Activated CD4-positive, alpha-beta T cell treated with anti-CD3 and anti-CD28 coated beads, Interleukin-2, amount 10 ng/mL, durations not matched to agents 24 days and 14 days (primary cell): ENCODE results near the gene DCAF8L2. TPM values are rescaled to one million over a fixed set of nuclear protein-coding genes. Genes with fewer than 3 reads are reported as not detected.
"Not testable (repeated sequence)": the region's sequence is repeated elsewhere in the genome, so short reads cannot be mapped to it uniquely, and the experiment has no call there.

Source experiments
- DNase-seq: peaks from one replicate; pipeline ENCODE4 v3.0.0; 2022
- H3K27ac Mint-ChIP-seq: one replicate; pipeline ENCODE4 v1.8.0; 2022; ENCODE audit warnings: mild to moderate bottlenecking, mixed read lengths
- H3K27me3 Mint-ChIP-seq: one replicate; pipeline ENCODE4 v1.8.0; 2022; ENCODE audit warnings: mixed read lengths
- H3K36me3 Mint-ChIP-seq: one replicate; pipeline ENCODE4 v1.8.0; 2022; ENCODE audit warnings: low read depth, mild to moderate bottlenecking, mixed read lengths
- H3K4me1 Mint-ChIP-seq: one replicate; pipeline ENCODE4 v1.8.0; 2021; ENCODE audit warnings: mixed read lengths
- H3K4me3 Mint-ChIP-seq: one replicate; pipeline ENCODE4 v1.8.0; 2022; ENCODE audit warnings: mild to moderate bottlenecking, moderate library complexity, mixed read lengths
- H3K9me3 Mint-ChIP-seq: one replicate; pipeline ENCODE4 v1.8.0; 2021; ENCODE audit warnings: mixed read lengths
- intact Hi-C: fragments of 100-400 bp; cut with micrococcal nuclease; formaldehyde crosslinking; loops from one replicate; pipeline ENCODE4 v1.15.1; 2023
- total RNA-seq: library from RNA; stranded (reverse); gene quantifications from 2 replicates; pipeline ENCODE4 v1.2.3, GENCODE V29; 2022

Gene DCAF8L2
- not detected in 2 replicates for total RNA-seq

GRCh38 chrX:27590044-27590443 is at the start of gene DCAF8L2:
Gene DCAF8L2, plus strand, starts transcription at chrX:27590344. Its CDS starts 156,552 bp downstream, at chrX:27746896.
- H3K9me3 Mint-ChIP-seq: no peaks in the 10 kb centered on the region

GRCh38 chrX:27541161-27541560 is 49.0 kb upstream of the DCAF8L2 start:
- H3K4me3 Mint-ChIP-seq, H3K27ac Mint-ChIP-seq, H3K9me3 Mint-ChIP-seq, intact Hi-C loops, H3K27me3 Mint-ChIP-seq, H3K4me1 Mint-ChIP-seq, DNase-seq, H3K36me3 Mint-ChIP-seq: not testable (repeated sequence)

More at GRCh38 chrX:27590044-27590443, at the start of gene DCAF8L2:
- no peak for DNase-seq
- Mint-ChIP-seq H3K36me3 (no peaks in the 10 kb centered on the region), H3K4me3 (no peak within 1 kb of the TSS), H3K27ac (no peak within 1 kb of the TSS), H3K4me1 (no peaks in the 10 kb centered on the region), H3K27me3 (no peaks in the 10 kb centered on the region)
- intact Hi-C loops: no loop called here

- no peaks in the 10 kb centered on the region for H3K27me3 Mint-ChIP-seq
- no peak overlapping the region for H3K4me3 Mint-ChIP-seq
- no peak for DNase-seq
- no peak overlapping the region for H3K27ac Mint-ChIP-seq
- H3K36me3 Mint-ChIP-seq: no peaks in the 10 kb centered on the region
- intact Hi-C loops: no loop called here
- H3K9me3 Mint-ChIP-seq: no peaks in the 10 kb centered on the region
- H3K4me1 Mint-ChIP-seq: no peaks in the 10 kb centered on the region
Observed at GRCh38 chrX:27548624-27549023, 41.5 kb upstream of the DCAF8L2 start.

- intact Hi-C loops: no loop called here
- H3K4me3 Mint-ChIP-seq: no peak overlapping the region
- H3K36me3 Mint-ChIP-seq: no peaks in the 10 kb centered on the region
- H3K9me3 Mint-ChIP-seq: no peaks in the 10 kb centered on the region
- no peak for DNase-seq
- no peak overlapping the region for H3K27ac Mint-ChIP-seq
- H3K4me1 Mint-ChIP-seq: no peaks in the 10 kb centered on the region
- H3K27me3 Mint-ChIP-seq: no peaks in the 10 kb centered on the region
Observed at GRCh38 chrX:27549688-27550087, 40.5 kb upstream of the DCAF8L2 start.

- no peak overlapping the region for H3K4me3 Mint-ChIP-seq
- no peaks in the 10 kb centered on the region for H3K27me3 Mint-ChIP-seq
- H3K4me1 Mint-ChIP-seq: no peaks in the 10 kb centered on the region
- H3K36me3 Mint-ChIP-seq: no peaks in the 10 kb centered on the region
- H3K9me3 Mint-ChIP-seq: no peaks in the 10 kb centered on the region
- intact Hi-C loops: no loop called here
- no peak overlapping the region for H3K27ac Mint-ChIP-seq
- DNase-seq: no peak
Observed at GRCh38 chrX:27555514-27555913, 34.6 kb upstream of the DCAF8L2 start.

GRCh38 chrX:27565992-27566391 is 24.2 kb upstream of the DCAF8L2 start:
- Mint-ChIP-seq H3K27ac (no peak overlapping the region), H3K9me3 (no peaks in the 10 kb centered on the region), H3K27me3 (no peaks in the 10 kb centered on the region), H3K4me1 (no peaks in the 10 kb centered on the region), H3K4me3 (no peak overlapping the region), H3K36me3 (no peaks in the 10 kb centered on the region)
- no peak for DNase-seq
- intact Hi-C loops: no loop called here

GRCh38 chrX:27571164-27571563 is 19.0 kb upstream of the DCAF8L2 start:
- H3K36me3 Mint-ChIP-seq: no peaks in the 10 kb centered on the region
- intact Hi-C loops: no loop called here
- H3K9me3 Mint-ChIP-seq: no peaks in the 10 kb centered on the region
- H3K27me3 Mint-ChIP-seq: no peaks in the 10 kb centered on the region
- H3K4me1 Mint-ChIP-seq: no peaks in the 10 kb centered on the region
- H3K27ac Mint-ChIP-seq: no peak overlapping the region
- no peak for DNase-seq
- H3K4me3 Mint-ChIP-seq: no peak overlapping the region

GRCh38 chrX:27575565-27575964 is 14.6 kb upstream of the DCAF8L2 start:
- Mint-ChIP-seq H3K36me3 (no peaks in the 10 kb centered on the region), H3K27ac (no peak overlapping the region), H3K9me3 (no peaks in the 10 kb centered on the region), H3K4me3 (no peak overlapping the region), H3K27me3 (no peaks in the 10 kb centered on the region), H3K4me1 (no peaks in the 10 kb centered on the region)
- DNase-seq: no peak
- intact Hi-C loops: no loop called here

GRCh38 chrX:27583976-27584375 is 6.2 kb upstream of the DCAF8L2 start:
- H3K27me3 Mint-ChIP-seq: no peaks in the 10 kb centered on the region
- no peak overlapping the region for H3K27ac Mint-ChIP-seq
- no peak overlapping the region for H3K4me3 Mint-ChIP-seq
- no peaks in the 10 kb centered on the region for H3K36me3 Mint-ChIP-seq
- no peaks in the 10 kb centered on the region for H3K4me1 Mint-ChIP-seq
- DNase-seq: no peak
- intact Hi-C loops: no loop called here
- H3K9me3 Mint-ChIP-seq: no peaks in the 10 kb centered on the region

GRCh38 chrX:27591938-27592337 is 1.8 kb downstream of the DCAF8L2 start:
- intact Hi-C loops: no loop called here
- Mint-ChIP-seq H3K9me3 (no peaks in the 10 kb centered on the region), H3K4me1 (no peaks in the 10 kb centered on the region), H3K36me3 (no peaks in the 10 kb centered on the region), H3K27ac (no peak overlapping the region), H3K27me3 (no peaks in the 10 kb centered on the region), H3K4me3 (no peak overlapping the region)
- DNase-seq: no peak

GRCh38 chrX:27597508-27597907 is 7.4 kb downstream of the DCAF8L2 start:
- no peaks in the 10 kb centered on the region for H3K27me3 Mint-ChIP-seq
- no peaks in the 10 kb centered on the region for H3K9me3 Mint-ChIP-seq
- no peaks in the 10 kb centered on the region for H3K36me3 Mint-ChIP-seq
- H3K4me1 Mint-ChIP-seq: no peaks in the 10 kb centered on the region
- no peak overlapping the region for H3K27ac Mint-ChIP-seq
- intact Hi-C loops: no loop called here
- no peak for DNase-seq
- H3K4me3 Mint-ChIP-seq: no peak overlapping the region

- Mint-ChIP-seq H3K36me3 (no peaks in the 10 kb centered on the region), H3K4me1 (no peaks in the 10 kb centered on the region), H3K9me3 (no peaks in the 10 kb centered on the region), H3K4me3 (no peak overlapping the region), H3K27ac (no peak overlapping the region), H3K27me3 (no peaks in the 10 kb centered on the region)
- intact Hi-C loops: no loop called here
- DNase-seq: no peak
Observed at GRCh38 chrX:27598312-27598711, 8.2 kb downstream of the DCAF8L2 start.

GRCh38 chrX:27599928-27600327 is 9.8 kb downstream of the DCAF8L2 start:
- no peak overlapping the region for H3K27ac Mint-ChIP-seq
- H3K27me3 Mint-ChIP-seq: no peaks in the 10 kb centered on the region
- no peaks in the 10 kb centered on the region for H3K4me1 Mint-ChIP-seq
- intact Hi-C loops: no loop called here
- no peaks in the 10 kb centered on the region for H3K9me3 Mint-ChIP-seq
- H3K36me3 Mint-ChIP-seq: no peaks in the 10 kb centered on the region
- no peak overlapping the region for H3K4me3 Mint-ChIP-seq
- no peak for DNase-seq

- Mint-ChIP-seq H3K4me3 (no peak overlapping the region), H3K27me3 (no peaks in the 10 kb centered on the region), H3K9me3 (no peaks in the 10 kb centered on the region), H3K27ac (no peak overlapping the region), H3K4me1 (no peaks in the 10 kb centered on the region), H3K36me3 (no peaks in the 10 kb centered on the region)
- DNase-seq: no peak
- intact Hi-C loops: no loop called here
Observed at GRCh38 chrX:27600686-27601085, 10.5 kb downstream of the DCAF8L2 start.

GRCh38 chrX:27608671-27609070 is 18.5 kb downstream of the DCAF8L2 start:
- intact Hi-C loops: no loop called here
- no peaks in the 10 kb centered on the region for H3K36me3 Mint-ChIP-seq
- no peaks in the 10 kb centered on the region for H3K27me3 Mint-ChIP-seq
- no peaks in the 10 kb centered on the region for H3K9me3 Mint-ChIP-seq
- H3K4me3 Mint-ChIP-seq: no peak overlapping the region
- no peaks in the 10 kb centered on the region for H3K4me1 Mint-ChIP-seq
- no peak for DNase-seq
- no peak overlapping the region for H3K27ac Mint-ChIP-seq
